Measurements from ENCODE around the gene SETDB1. TPM values are rescaled to one million over a fixed set of nuclear protein-coding genes. Genes with fewer than 3 reads are reported as not detected.

SETDB1 gene
- polyA plus RNA-seq, 1 of the 3 experiments (the other 2 are of a cell fraction) = 29.9 TPM

DNA sequence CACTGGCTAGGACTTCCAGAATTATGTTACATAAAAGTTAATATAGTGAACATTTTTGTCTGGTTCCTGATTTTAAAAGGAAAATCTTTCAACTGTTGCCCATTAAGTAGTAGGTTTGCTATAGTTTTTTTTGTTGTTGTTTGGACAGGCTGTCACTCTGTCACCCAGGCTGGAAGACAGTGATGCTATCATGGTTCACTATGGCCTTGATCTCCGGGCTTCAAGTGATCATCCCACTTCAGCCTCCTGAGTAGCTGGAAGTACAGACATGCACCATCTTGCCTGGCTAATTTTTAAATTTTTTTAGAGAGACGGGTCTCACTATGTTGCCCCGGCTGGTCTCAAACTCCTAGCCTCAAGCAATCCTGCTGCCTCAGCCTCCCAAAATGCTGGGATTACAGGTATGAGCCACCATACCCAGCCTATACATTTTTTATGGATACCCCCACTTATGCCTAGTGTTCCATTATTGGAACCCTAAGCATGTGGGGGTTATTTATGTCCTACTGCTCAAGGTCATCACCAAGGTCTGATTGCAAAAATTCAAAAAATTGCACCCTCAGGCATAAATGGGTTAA, 32.7 kb upstream of the SETDB1 start:
- H3K36me3 ChIP-seq (replicated peaks in 1 of 2; ENCODE audit: control insufficient read depth in 1 of 2, insufficient read depth in 2 of 2, low read length in 1 of 2) = no peaks in the 10 kb centered on the region
- H3K4me3 ChIP-seq (ENCODE audit: low read depth in 2 of 2, low read length in 1 of 2) = no peak overlapping the region
- H3K4me2 ChIP-seq = no peak overlapping the region
- POLR2A ChIA-PET = no interaction called here
- no peaks in the 10 kb centered on the region for H3K9me3 ChIP-seq
- H3K27me3 ChIP-seq (ENCODE audit: insufficient read depth) = no peaks in the 10 kb centered on the region
- H3F3A ChIP-seq (replicated peaks; ENCODE audit: insufficient read depth) = peaks cover 5% of the 10 kb centered on the region
- H3K9me2 ChIP-seq = no peaks in the 10 kb centered on the region
- no peak overlapping the region for H3K27ac ChIP-seq (ENCODE audit: low read depth in 2 of 2, low read length in 1 of 2)
- H3K79me2 ChIP-seq (ENCODE audit: insufficient read depth) = no peaks in the 10 kb centered on the region
- TF ChIP-seq RXRA (IDR thresholded peaks at IDR 0.05; ENCODE audit: borderline replicate concordance, low read depth) (no peak), FOXM1 (IDR thresholded peaks at IDR 0.05; ENCODE audit: low read depth) (no peak), TEAD4 (IDR thresholded peaks at IDR 0.05; ENCODE audit: borderline replicate concordance, insufficient read depth) (no peak), GABPA (IDR thresholded peaks at IDR 0.05; ENCODE audit: low read depth) (no peak), CHD2 (IDR thresholded peaks at IDR 0.05; ENCODE audit: low read length, partially characterized antibody) (no peak), MXI1 (IDR thresholded peaks at IDR 0.05; ENCODE audit: low read depth, low read length) (no peak)
- TF ChIP-seq, protein P1, sequence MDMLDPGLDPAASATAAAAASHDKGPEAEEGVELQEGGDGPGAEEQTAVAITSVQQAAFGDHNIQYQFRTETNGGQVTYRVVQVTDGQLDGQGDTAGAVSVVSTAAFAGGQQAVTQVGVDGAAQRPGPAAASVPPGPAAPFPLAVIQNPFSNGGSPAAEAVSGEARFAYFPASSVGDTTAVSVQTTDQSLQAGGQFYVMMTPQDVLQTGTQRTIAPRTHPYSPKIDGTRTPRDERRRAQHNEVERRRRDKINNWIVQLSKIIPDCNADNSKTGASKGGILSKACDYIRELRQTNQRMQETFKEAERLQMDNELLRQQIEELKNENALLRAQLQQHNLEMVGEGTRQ (IDR thresholded peaks at IDR 0.05; ENCODE audit: borderline replicate concordance, low read depth, low read length) = no peak
- TF ChIP-seq, protein P2, sequence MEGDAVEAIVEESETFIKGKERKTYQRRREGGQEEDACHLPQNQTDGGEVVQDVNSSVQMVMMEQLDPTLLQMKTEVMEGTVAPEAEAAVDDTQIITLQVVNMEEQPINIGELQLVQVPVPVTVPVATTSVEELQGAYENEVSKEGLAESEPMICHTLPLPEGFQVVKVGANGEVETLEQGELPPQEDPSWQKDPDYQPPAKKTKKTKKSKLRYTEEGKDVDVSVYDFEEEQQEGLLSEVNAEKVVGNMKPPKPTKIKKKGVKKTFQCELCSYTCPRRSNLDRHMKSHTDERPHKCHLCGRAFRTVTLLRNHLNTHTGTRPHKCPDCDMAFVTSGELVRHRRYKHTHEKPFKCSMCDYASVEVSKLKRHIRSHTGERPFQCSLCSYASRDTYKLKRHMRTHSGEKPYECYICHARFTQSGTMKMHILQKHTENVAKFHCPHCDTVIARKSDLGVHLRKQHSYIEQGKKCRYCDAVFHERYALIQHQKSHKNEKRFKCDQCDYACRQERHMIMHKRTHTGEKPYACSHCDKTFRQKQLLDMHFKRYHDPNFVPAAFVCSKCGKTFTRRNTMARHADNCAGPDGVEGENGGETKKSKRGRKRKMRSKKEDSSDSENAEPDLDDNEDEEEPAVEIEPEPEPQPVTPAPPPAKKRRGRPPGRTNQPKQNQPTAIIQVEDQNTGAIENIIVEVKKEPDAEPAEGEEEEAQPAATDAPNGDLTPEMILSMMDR (IDR thresholded peaks at IDR 0.05) = no peak
- TF ChIP-seq, protein P3, sequence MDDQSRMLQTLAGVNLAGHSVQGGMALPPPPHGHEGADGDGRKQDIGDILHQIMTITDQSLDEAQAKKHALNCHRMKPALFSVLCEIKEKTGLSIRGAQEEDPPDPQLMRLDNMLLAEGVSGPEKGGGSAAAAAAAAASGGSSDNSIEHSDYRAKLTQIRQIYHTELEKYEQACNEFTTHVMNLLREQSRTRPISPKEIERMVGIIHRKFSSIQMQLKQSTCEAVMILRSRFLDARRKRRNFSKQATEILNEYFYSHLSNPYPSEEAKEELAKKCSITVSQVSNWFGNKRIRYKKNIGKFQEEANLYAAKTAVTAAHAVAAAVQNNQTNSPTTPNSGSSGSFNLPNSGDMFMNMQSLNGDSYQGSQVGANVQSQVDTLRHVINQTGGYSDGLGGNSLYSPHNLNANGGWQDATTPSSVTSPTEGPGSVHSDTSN (IDR thresholded peaks at IDR 0.05) = no peak
- TF ChIP-seq, protein P4, sequence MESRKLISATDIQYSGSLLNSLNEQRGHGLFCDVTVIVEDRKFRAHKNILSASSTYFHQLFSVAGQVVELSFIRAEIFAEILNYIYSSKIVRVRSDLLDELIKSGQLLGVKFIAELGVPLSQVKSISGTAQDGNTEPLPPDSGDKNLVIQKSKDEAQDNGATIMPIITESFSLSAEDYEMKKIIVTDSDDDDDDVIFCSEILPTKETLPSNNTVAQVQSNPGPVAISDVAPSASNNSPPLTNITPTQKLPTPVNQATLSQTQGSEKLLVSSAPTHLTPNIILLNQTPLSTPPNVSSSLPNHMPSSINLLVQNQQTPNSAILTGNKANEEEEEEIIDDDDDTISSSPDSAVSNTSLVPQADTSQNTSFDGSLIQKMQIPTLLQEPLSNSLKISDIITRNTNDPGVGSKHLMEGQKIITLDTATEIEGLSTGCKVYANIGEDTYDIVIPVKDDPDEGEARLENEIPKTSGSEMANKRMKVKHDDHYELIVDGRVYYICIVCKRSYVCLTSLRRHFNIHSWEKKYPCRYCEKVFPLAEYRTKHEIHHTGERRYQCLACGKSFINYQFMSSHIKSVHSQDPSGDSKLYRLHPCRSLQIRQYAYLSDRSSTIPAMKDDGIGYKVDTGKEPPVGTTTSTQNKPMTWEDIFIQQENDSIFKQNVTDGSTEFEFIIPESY (IDR thresholded peaks at IDR 0.05; ENCODE audit: borderline replicate concordance, low read depth) = no peak
- no peak overlapping the region for H3K9ac ChIP-seq
- peaks cover 0 to 2% of the 10 kb centered on the region in 2 experiments; a peak in 1 of 4 replicates for H3K4me1 ChIP-seq (ENCODE audit: control insufficient read depth in 1 of 2, insufficient read depth in 2 of 2, low read depth in 1 of 2, low read length in 1 of 2)
- CTCF ChIA-PET = interaction anchor here (2.4 kb wide), 1 partner anchor 29 kb away, joined by 11 read pairs; no protein-coding TSS in a partner anchor
- H4K20me1 ChIP-seq (ENCODE audit: insufficient read depth) = no peaks in the 10 kb centered on the region
- WGBS (ENCODE audit: low lambda C conversion rate) = 80% methylated on average over 3 of the region's 3 CpGs
- no peak for DNase-seq
- no peak overlapping the region for H2AFZ ChIP-seq (ENCODE audit: low read depth)
